ENCODE measurements around the gene VWA5B1. TPM values are rescaled to one million over a fixed set of nuclear protein-coding genes. Genes with fewer than 3 reads are reported as not detected.
A peak's percentile ranks its signal among the peaks of the same experiment; 100 is the strongest.

The VWA5B1 gene
- polyA plus RNA-seq, 6 donors from 2014 or later, result not detected

DNA sequence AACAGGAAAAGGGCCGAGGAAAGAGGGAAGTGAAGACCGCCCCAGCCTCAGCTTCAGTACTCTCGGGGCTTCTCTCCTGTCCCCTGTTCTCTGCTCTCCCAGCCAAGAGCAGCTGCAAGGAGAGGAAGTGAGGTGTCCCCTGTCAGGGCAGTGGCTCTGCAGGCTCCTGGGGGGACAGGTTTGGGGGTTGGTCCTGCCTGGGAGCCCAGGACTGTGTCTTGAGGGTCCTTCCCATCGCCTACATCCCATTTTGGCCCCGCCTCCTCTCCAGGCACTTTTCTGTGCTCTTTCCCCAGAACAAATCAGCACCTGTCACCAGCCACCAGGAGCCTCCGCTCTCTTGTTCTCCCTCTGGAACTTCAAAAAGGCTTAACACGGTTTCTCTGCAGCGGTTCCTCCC, 82.6 kb downstream of the VWA5B1 start:
- Mint-ChIP-seq H3K36me3 (peaks cover 0 to 4% of the 10 kb centered on the region in 2 donors), H3K9me3 (no peaks in the 10 kb centered on the region), H3K4me1 (peaks cover 0 to 4% (median 3%) of the 10 kb centered on the region in 3 donors), H3K27me3 (peaks cover 33 to 70% (median 38%) of the 10 kb centered on the region in 3 donors), H3K4me3 (no peak overlapping the region), H3K27ac (no peak overlapping the region)
- ATAC-seq (ENCODE audit: low read depth in 2 of 2) (no peak), DNase-seq (no peak)

DNA sequence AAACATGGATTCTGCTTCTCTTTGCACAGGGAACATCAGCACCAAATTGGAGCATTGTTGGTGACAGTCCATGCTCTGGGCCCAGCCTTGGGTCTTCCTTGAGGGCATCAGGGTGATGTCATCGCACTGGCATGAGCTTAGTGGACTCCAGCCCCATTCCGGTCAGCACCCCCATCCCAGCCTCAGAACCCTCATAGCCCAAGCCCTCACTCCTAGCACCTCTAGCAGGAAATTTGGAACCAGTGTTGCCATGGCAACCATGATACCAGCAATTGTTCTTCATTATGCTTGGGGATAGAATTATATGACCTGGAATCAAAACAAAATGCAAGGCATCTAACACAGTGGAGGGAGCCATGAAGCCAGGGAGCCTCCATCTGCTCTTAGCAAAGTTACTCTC, 83.1 kb downstream of the VWA5B1 start:
- H3K27ac Mint-ChIP-seq, result no peak overlapping the region
- H3K4me3 Mint-ChIP-seq, result no peak overlapping the region
- peaks cover 0 to 4% (median 3%) of the 10 kb centered on the region in 3 donors for H3K4me1 Mint-ChIP-seq
- H3K27me3 Mint-ChIP-seq, result peaks cover 31 to 70% (median 38%) of the 10 kb centered on the region in 3 donors
- peaks cover 0 to 3% (median 0%) of the 10 kb centered on the region in 7 donors for H3K9me3 Mint-ChIP-seq
- no peaks in the 10 kb centered on the region for H3K36me3 Mint-ChIP-seq
- no peak for DNase-seq
- no peak for ATAC-seq (ENCODE audit: low read depth in 2 of 2)

DNA sequence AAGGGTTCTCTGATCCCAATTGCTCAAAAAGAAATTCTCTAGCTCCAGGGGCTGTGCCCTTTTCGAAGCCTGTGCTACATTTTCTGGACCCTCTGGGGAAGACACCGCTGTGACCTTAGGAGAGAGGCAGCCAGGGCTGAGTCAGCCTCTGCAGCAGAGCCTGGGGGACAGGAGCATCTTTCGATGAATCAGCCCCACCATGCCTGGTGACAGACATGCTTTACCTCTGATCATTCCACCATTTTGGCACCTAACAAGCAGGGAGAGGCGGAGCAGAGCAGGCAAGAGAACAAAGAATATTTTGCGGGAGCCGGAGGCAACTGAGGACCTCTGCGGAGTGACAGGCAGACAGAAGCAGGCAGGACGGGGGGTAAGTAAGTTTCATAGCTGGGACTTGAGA, 84.9 kb downstream of the VWA5B1 start:
- Mint-ChIP-seq H3K27me3 (peaks cover 31 to 72% (median 45%) of the 10 kb centered on the region in 3 donors), H3K36me3 (no peaks in the 10 kb centered on the region), H3K4me1 (peaks cover 0 to 4% (median 3%) of the 10 kb centered on the region in 3 donors), H3K27ac (no peak overlapping the region), H3K4me3 (no peak overlapping the region), H3K9me3 (peaks cover 0 to 3% (median 0%) of the 10 kb centered on the region in 7 donors)
- no peak for DNase-seq
- ATAC-seq (ENCODE audit: low read depth in 2 of 2), result no peak

DNA sequence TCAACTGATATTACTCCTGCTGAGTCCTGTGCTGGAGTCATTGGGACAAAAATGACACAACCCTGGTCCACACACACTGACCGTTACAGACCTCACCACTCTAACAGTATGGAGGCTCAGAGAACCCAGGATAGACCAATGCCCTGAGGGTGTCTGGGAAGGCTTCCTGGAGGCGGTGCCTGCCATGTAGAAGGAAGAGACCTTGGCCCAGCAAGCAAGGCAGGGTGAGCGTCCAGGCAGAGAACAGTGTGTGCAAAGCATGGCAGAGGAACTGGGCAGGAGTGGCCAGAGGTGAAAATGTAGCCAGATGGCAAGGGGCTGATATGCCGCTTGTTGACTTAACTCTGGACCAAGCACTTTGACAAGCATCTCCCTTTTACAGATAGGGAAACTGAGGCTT, 85.5 kb downstream of the VWA5B1 start:
- ATAC-seq (ENCODE audit: low read depth in 2 of 2) (no peak), DNase-seq (no peak)
- peaks cover 0 to 4% (median 3%) of the 10 kb centered on the region in 3 donors for H3K4me1 Mint-ChIP-seq
- peaks cover 35 to 69% (median 48%) of the 10 kb centered on the region in 3 donors for H3K27me3 Mint-ChIP-seq
- H3K4me3 Mint-ChIP-seq, result no peak overlapping the region
- no peaks in the 10 kb centered on the region for H3K36me3 Mint-ChIP-seq
- peaks cover 0 to 3% (median 0%) of the 10 kb centered on the region in 7 donors for H3K9me3 Mint-ChIP-seq
- no peak overlapping the region for H3K27ac Mint-ChIP-seq

DNA sequence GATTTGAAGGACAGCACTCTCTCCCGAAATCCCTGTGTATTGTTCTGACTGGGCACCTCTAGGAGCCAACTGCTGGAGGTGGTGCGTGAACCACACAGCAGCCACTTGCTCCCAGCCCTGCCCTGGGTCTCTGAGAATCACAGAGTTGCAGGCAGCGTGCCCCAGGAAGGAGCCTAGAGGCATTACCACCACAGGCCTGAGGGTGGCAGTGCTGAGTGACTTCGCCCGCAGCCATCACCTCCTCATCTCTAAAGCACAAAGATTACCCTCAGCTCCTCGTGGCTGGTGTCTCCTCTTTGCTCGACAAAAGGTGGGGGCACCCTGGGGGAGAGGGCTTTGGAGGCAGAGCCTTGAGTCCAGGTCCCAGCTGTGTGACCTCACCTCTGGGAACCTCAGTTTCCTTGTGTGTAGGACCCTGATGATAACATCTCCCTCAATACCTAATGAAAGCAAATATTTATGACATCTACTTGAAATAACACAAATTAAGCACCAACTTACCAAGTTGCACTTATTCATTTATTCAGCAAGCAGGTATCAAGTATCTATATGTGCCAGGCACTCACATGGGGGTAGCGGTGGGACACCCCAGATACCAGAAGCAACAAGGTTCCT, 86.3 kb downstream of the VWA5B1 start:
- H3K4me1 Mint-ChIP-seq, result peaks cover 0 to 4% (median 3%) of the 10 kb centered on the region in 3 donors
- ATAC-seq (ENCODE audit: low read depth in 2 of 2) (no peak), DNase-seq (no peak)
- peaks cover 0 to 3% (median 0%) of the 10 kb centered on the region in 7 donors for H3K9me3 Mint-ChIP-seq
- no peaks in the 10 kb centered on the region for H3K36me3 Mint-ChIP-seq
- no peak overlapping the region for H3K4me3 Mint-ChIP-seq
- H3K27ac Mint-ChIP-seq, result peak overlapping the region in 1 of 6 donors; percentile 93
- H3K27me3 Mint-ChIP-seq, result peaks cover 36 to 61% (median 50%) of the 10 kb centered on the region in 3 donors

DNA sequence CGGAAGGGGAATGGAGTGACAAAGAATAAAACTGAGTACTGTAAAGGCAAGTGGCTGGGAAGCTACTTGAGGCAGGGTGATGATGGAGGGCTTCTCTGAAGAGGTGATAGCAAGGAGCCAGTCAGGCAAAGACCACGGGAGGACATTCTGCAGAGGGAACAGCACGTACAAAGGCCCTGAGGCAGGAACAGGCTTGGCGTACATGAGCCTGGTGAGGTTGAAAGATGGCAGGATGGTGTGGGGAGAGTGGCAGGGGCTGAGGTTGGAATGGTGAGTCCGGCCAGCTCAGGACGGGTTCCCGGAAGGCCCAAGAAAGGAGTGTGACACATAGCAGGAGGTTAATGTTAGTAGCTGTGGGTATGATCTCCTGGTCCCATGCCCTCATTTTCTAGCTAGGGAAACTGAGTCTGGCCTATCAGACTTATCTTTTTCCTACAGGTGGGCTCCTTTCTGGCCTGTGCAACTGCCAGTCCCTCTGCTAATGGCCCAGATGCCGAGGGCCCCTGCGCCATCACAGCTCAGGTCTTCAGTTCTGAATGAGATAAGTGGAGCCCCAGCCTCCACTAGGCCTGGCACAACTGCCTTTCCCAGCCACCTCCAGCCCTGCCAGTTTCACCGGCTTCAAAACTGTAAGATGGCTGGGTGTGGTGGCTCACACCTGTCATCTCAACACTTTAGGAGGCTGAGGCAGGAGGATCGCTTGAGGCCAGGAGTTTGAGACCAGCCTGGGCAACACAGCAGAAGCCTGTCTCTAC, 87.0 kb downstream of the VWA5B1 start:
- Mint-ChIP-seq H3K4me3 (no peak overlapping the region), H3K27me3 (peaks cover 41 to 66% (median 55%) of the 10 kb centered on the region in 3 donors), H3K9me3 (peaks cover 0 to 6% (median 3%) of the 10 kb centered on the region in 7 donors), H3K36me3 (no peaks in the 10 kb centered on the region), H3K4me1 (peaks cover 0 to 4% (median 3%) of the 10 kb centered on the region in 3 donors), H3K27ac (peak overlapping the region in 1 of 6 donors; percentile 93)
- no peak for DNase-seq
- no peak for ATAC-seq (ENCODE audit: low read depth in 2 of 2)

DNA sequence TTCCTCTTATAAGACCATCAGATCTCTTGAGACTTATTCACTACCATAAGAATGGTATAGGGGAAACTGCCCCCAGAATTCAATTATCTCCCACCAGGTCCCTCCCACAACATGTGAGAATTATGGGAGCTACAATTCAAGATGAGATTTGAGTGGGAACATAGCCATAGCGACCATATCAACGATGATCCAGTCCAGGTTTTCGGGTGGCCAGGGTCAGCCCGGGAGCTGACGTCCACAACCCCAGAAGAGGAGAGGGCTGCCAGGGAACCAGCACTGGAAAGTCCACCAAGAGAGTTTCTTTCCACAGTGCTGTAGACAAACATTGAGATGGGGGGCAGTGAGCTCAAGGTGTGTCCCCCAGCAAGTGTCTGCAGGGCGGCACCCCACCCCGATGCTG, 88.4 kb downstream of the VWA5B1 start:
- ATAC-seq (ENCODE audit: low read depth in 2 of 2) (no peak), DNase-seq (no peak)
- peaks cover 0 to 6% (median 3%) of the 10 kb centered on the region in 7 donors for H3K9me3 Mint-ChIP-seq
- no peaks in the 10 kb centered on the region for H3K4me1 Mint-ChIP-seq
- peaks cover 41 to 56% (median 50%) of the 10 kb centered on the region in 3 donors for H3K27me3 Mint-ChIP-seq
- no peaks in the 10 kb centered on the region for H3K36me3 Mint-ChIP-seq
- H3K4me3 Mint-ChIP-seq, result no peak overlapping the region
- no peak overlapping the region for H3K27ac Mint-ChIP-seq

DNA sequence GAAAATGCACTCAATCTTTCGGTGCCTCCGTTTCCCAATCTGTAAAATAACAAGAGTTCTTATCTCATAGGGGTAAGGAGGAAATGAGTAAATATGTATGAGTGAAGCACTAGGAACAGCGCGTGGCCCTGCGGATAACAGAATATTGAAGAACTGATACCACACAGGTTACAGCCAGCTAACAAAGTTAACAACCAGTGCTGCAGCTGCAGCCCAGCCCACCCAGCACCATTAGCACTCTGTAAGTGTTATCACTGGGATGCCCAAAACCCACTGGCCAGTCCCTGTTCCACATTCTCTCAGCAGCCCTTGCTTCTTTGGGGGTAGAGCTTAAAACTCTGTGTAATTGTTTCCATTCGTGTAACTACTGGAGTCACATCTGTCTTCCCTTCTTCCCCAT, 89.5 kb downstream of the VWA5B1 start:
- no peak for ATAC-seq (ENCODE audit: low read depth in 2 of 2)
- no peak overlapping the region for H3K4me3 Mint-ChIP-seq
- peaks cover 0 to 6% (median 3%) of the 10 kb centered on the region in 7 donors for H3K9me3 Mint-ChIP-seq
- H3K36me3 Mint-ChIP-seq, result no peaks in the 10 kb centered on the region
- no peak for DNase-seq
- no peak overlapping the region for H3K27ac Mint-ChIP-seq
- H3K27me3 Mint-ChIP-seq, result peaks cover 51 to 61% (median 59%) of the 10 kb centered on the region in 3 donors
- H3K4me1 Mint-ChIP-seq, result no peaks in the 10 kb centered on the region

DNA sequence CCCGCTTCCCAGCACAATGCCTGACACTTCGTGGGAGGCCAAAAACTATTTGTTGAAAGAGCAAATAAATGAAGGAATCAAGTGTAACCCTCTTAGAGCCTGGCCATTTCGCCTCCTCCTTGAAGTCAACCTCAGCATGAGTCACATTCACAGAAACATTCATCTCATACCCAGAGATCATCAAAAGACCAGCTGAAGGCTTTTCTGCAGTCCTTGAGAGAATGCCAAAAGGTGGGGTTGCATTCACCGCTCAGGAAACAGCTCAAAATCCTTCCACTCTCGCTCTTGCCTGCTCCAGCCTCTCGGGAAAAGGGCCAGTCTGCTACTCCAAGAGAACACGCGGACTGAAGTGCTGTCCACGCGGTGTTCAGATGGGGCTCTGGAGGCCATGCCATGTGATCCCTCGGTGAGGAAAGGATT, 90.0 kb downstream of the VWA5B1 start:
- no peaks in the 10 kb centered on the region for H3K36me3 Mint-ChIP-seq
- no peak overlapping the region for H3K27ac Mint-ChIP-seq
- ATAC-seq (ENCODE audit: low read depth in 2 of 2), result no peak
- no peak for DNase-seq
- peaks cover 0 to 6% (median 3%) of the 10 kb centered on the region in 7 donors for H3K9me3 Mint-ChIP-seq
- no peaks in the 10 kb centered on the region for H3K4me1 Mint-ChIP-seq
- H3K27me3 Mint-ChIP-seq, result peaks cover 55 to 61% (median 61%) of the 10 kb centered on the region in 3 donors
- no peak overlapping the region for H3K4me3 Mint-ChIP-seq

DNA sequence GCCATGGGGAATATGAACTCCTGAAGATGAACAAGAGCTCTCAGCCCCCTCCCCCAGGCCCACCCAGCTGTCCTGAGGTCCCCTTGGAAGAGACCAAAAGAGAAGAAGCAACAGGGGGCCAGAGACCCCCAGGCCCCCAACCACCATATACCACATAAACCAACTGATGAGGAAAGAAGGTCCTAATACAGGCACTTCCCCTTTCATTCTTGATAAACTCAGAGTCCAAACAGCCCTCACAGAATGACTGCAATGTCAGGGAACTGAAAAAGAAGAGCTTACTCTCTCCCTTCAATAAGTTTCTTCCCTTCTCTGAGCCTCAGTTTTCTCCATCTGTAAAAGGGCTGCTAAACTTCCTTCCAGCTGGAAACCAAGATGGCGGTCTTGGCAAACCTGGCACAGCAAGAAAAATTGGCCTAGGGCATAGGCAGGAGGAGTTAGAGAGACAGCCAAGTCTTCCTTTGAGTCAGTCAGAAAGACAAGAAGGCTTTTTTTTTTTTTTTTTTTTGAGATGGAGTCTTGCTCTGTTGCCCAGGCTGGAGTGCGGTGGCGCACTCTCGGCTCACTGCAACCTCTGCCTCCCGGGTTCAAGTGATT, 90.5 kb downstream of the VWA5B1 start:
- ATAC-seq (ENCODE audit: low read depth in 2 of 2) (no peak), DNase-seq (no peak)
- Mint-ChIP-seq H3K4me1 (no peaks in the 10 kb centered on the region), H3K27ac (no peak overlapping the region), H3K36me3 (no peaks in the 10 kb centered on the region), H3K9me3 (peaks cover 0 to 6% (median 3%) of the 10 kb centered on the region in 7 donors), H3K4me3 (no peak overlapping the region), H3K27me3 (peaks cover 51 to 58% (median 57%) of the 10 kb centered on the region in 3 donors)

DNA sequence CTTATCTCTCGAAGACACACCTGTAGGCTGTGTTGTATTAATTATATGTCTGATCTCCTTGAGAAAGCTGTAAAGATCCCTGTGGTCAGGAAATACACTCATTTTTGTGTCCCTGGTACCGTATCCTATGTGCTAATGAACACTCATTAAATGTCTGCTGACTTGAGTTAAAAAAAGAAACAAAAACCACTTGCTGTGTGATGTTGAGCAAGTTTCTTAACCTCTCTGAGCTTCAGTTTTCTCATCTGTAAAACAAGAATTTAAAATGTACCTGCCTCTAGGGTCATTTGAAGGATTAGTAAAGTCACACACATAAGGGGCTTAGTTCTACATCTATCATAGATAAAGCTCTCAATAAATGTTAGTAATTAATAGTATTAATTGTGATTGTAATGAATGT, 91.3 kb downstream of the VWA5B1 start:
- H3K27me3 Mint-ChIP-seq, result peaks cover 46 to 61% (median 61%) of the 10 kb centered on the region in 3 donors
- peaks cover 0 to 6% (median 3%) of the 10 kb centered on the region in 7 donors for H3K9me3 Mint-ChIP-seq
- ATAC-seq (ENCODE audit: low read depth in 2 of 2) (no peak), DNase-seq (no peak)
- no peak overlapping the region for H3K4me3 Mint-ChIP-seq
- H3K36me3 Mint-ChIP-seq, result no peaks in the 10 kb centered on the region
- H3K4me1 Mint-ChIP-seq, result no peaks in the 10 kb centered on the region
- no peak overlapping the region for H3K27ac Mint-ChIP-seq

DNA sequence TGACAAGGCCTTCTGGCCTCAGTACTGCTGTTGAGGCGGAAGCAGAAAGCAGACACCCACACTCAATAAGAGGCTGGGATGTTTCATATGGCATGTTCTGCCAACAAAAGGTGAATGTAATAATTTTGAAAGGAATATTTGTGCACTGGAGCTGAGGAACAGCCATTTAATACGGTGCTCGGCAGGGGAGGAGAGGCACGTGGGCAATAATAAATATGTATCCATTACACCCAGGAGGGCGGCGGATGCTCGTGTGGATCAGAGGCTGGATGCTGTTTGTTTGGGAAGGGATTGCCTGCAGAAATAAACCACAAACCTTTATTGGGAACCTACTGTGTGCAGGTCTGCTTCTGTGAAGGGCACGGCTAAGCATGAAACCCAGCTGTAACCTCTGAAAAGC, 92.0 kb downstream of the VWA5B1 start:
- no peak overlapping the region for H3K27ac Mint-ChIP-seq
- ATAC-seq (ENCODE audit: low read depth in 2 of 2) (no peak), DNase-seq (no peak)
- no peak overlapping the region for H3K4me3 Mint-ChIP-seq
- no peaks in the 10 kb centered on the region for H3K4me1 Mint-ChIP-seq
- peaks cover 46 to 62% (median 61%) of the 10 kb centered on the region in 3 donors for H3K27me3 Mint-ChIP-seq
- no peaks in the 10 kb centered on the region for H3K36me3 Mint-ChIP-seq
- H3K9me3 Mint-ChIP-seq, result peaks cover 0 to 6% (median 3%) of the 10 kb centered on the region in 7 donors

DNA sequence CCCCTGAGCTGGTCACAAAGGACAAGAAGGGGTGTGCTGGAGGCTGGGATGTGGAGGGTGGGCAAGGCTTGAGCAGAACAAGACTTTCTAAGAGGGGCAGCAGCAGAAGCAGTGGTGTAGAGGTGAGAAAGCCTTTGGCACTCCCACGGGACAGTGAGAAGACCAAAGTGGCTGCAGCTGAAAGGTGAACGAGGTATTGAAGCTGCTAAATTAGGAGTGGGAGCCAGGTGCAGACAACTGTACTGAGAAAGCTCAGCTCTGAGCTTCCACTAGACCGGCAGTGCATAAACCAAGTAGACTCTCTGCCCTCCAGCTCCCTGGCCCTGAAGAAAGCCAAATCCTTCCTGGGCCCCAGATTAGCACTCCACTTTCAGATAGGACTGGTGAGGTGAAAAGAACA, 93.0 kb downstream of the VWA5B1 start:
- no peak overlapping the region for H3K27ac Mint-ChIP-seq
- H3K27me3 Mint-ChIP-seq, result peaks cover 46 to 67% (median 59%) of the 10 kb centered on the region in 3 donors
- H3K4me3 Mint-ChIP-seq, result no peak overlapping the region
- DNase-seq (no peak), ATAC-seq (ENCODE audit: low read depth in 2 of 2) (no peak)
- no peaks in the 10 kb centered on the region for H3K36me3 Mint-ChIP-seq
- peaks cover 0 to 6% (median 3%) of the 10 kb centered on the region in 7 donors for H3K9me3 Mint-ChIP-seq
- H3K4me1 Mint-ChIP-seq, result no peaks in the 10 kb centered on the region

All from naive B cell (primary cell).